IMR-90 (cell line): ENCODE measurements around the gene CSH2. TPM values are rescaled to one million over a fixed set of nuclear protein-coding genes. Genes with fewer than 3 reads are reported as not detected.
A peak's percentile ranks its signal among the peaks of the same experiment; 100 is the strongest.
"Not testable (repeated sequence)": the region's sequence is repeated elsewhere in the genome, so short reads cannot be mapped to it uniquely, and the experiment has no call there.

ENCODE experiments used
- ATAC-seq: fragments of 200-7000 bp; cut with Tn5 transposase; 2 replicates; pipeline ENCODE4 v1.9.1; 2020; ENCODE audit warnings: low read depth, mild to moderate bottlenecking, moderate library complexity
- BruUV-seq: library from RNA; stranded (reverse); fragments of 400-500 nt; replicated peaks from 2 replicates; lab custom pipeline; 2021; lab: Mats Ljungman, UMichigan
- CTCF ChIA-PET: fragments of 300-600 bp; formaldehyde crosslinking; extraction: SDS; loops from one replicate; lab custom pipeline; 2021; ENCODE audit warnings: antibody characterized with exemption; lab: Yijun Ruan, JAX
- POLR2A ChIA-PET: fragments of 300-600 bp; sonication (Branson Sonifier 250); formaldehyde crosslinking; loops from one replicate; lab custom pipeline; 2022; ENCODE audit warnings: antibody characterized with exemption; ENCODE audit not compliant: unreplicated experiment; lab: Charles Lee
- DNase-seq: peaks from one replicate; pipeline ENCODE4 v3.0.0; 2013
- H2AFZ ChIP-seq: replicated peaks from 2 replicates; pipeline ENCODE3; 2013; ENCODE audit warnings: low read length, mild to moderate bottlenecking; ENCODE audit not compliant: poor library complexity
- H2AK5ac ChIP-seq: 2 replicates; pipeline ENCODE4 v1.6.1; 2013; ENCODE audit warnings: low read depth, low read length, inconsistent platforms
- H2AK9ac ChIP-seq: replicated peaks from 2 replicates; pipeline ENCODE3; 2013; ENCODE audit warnings: mild to moderate bottlenecking, low read depth, low read length, moderate library complexity; ENCODE audit not compliant: poor library complexity
- H2BK120ac ChIP-seq: 2 replicates; pipeline ENCODE4 v1.6.1; 2013; ENCODE audit warnings: low read depth, low read length, inconsistent platforms
- H2BK15ac ChIP-seq: 3 replicates; pipeline ENCODE4 v1.6.1; 2013; ENCODE audit warnings: low read depth, low read length, inconsistent platforms
- H2BK20ac ChIP-seq: 2 replicates; pipeline ENCODE4 v1.6.1; 2013; ENCODE audit warnings: low read depth, mild to moderate bottlenecking, inconsistent platforms, low read length, moderate library complexity
- H2BK5ac ChIP-seq: 2 replicates; pipeline ENCODE4 v1.6.1; 2013; ENCODE audit warnings: mild to moderate bottlenecking, low read depth, low read length, inconsistent platforms; ENCODE audit not compliant: poor library complexity, severe bottlenecking
- H3K14ac ChIP-seq: replicated peaks from 2 replicates; pipeline ENCODE4 v1.6.1; 2013; ENCODE audit warnings: low read depth, low read length, inconsistent platforms
- H3K18ac ChIP-seq: 2 replicates; pipeline ENCODE4 v1.6.1; 2013; ENCODE audit warnings: low read depth, low read length, control low read depth
- H3K23ac ChIP-seq: 2 replicates; pipeline ENCODE4 v1.6.1; 2013; ENCODE audit warnings: low read depth, low read length, inconsistent platforms
- H3K27ac ChIP-seq: 2 replicates; pipeline ENCODE4 v1.5.1; 2013; ENCODE audit warnings: mild to moderate bottlenecking, control low read depth, low read length; ENCODE audit not compliant: insufficient read depth
- H3K27me3 ChIP-seq: 2 replicates; pipeline ENCODE4 v1.6.1; 2013; ENCODE audit warnings: low read length; ENCODE audit not compliant: control insufficient read depth, insufficient read depth
- H3K36me3 ChIP-seq: 2 replicates; pipeline ENCODE4 v1.6.1; 2013; ENCODE audit warnings: low read length, mixed read lengths; ENCODE audit not compliant: control insufficient read depth, insufficient read depth
- H3K4ac ChIP-seq: 2 replicates; pipeline ENCODE4 v1.6.1; 2013; ENCODE audit warnings: low read depth, low read length, inconsistent platforms
- H3K4me1 ChIP-seq: 2 replicates; pipeline ENCODE4 v1.6.1; 2013; ENCODE audit warnings: low read length, mixed read lengths; ENCODE audit not compliant: control insufficient read depth, insufficient read depth
- H3K4me2 ChIP-seq: 2 replicates; pipeline ENCODE4 v1.6.1; 2013; ENCODE audit warnings: low read depth, mild to moderate bottlenecking, control low read depth, low read length, moderate library complexity
- H3K4me3 ChIP-seq: 2 replicates; pipeline ENCODE4 v1.5.1; 2013; ENCODE audit warnings: low read depth, mild to moderate bottlenecking, control low read depth, low read length, moderate library complexity; ENCODE audit not compliant: insufficient read depth
- H3K56ac ChIP-seq: 2 replicates; pipeline ENCODE4 v1.6.1; 2013; ENCODE audit warnings: low read length, inconsistent platforms; ENCODE audit not compliant: insufficient read depth; ENCODE audit errors: extremely low read depth
- H3K79me1 ChIP-seq, 2 experiments: 2 replicates each; pipeline ENCODE4 v1.6.1; 2013; ENCODE audit warnings: low read length in 2 of 2, inconsistent platforms in 1 of 2, low read depth in 1 of 2
- H3K9ac ChIP-seq: 2 replicates; pipeline ENCODE4 v1.6.1; 2013; ENCODE audit warnings: low read depth, low read length, control low read depth
- H3K9me1 ChIP-seq: 2 replicates; pipeline ENCODE4 v1.6.1; 2013; ENCODE audit warnings: low read length, inconsistent platforms; ENCODE audit not compliant: insufficient read depth
- H3K9me3 ChIP-seq: 2 replicates; pipeline ENCODE4 v1.6.1; 2013; ENCODE audit warnings: low read length; ENCODE audit not compliant: control insufficient read depth, insufficient read depth
- H4K20me1 ChIP-seq: 2 replicates; pipeline ENCODE4 v1.6.1; 2013; ENCODE audit warnings: low read length, inconsistent platforms; ENCODE audit not compliant: insufficient read depth
- H4K5ac ChIP-seq: 2 replicates; pipeline ENCODE4 v1.6.1; 2013; ENCODE audit warnings: mild to moderate bottlenecking, low read depth, low read length, control low read depth
- H4K8ac ChIP-seq, 2 experiments: 2 replicates each; pipeline ENCODE4 v1.6.1; 2013; ENCODE audit warnings: low read depth in 2 of 2, low read length in 2 of 2, control low read depth in 1 of 2, inconsistent platforms in 1 of 2
- H4K91ac ChIP-seq: 2 replicates; pipeline ENCODE4 v1.6.1; 2013; ENCODE audit warnings: low read depth, low read length, inconsistent platforms; ENCODE audit not compliant: insufficient read depth
- CTCF ChIP-seq: conservative IDR thresholded peaks from 2 replicates; pipeline ENCODE4 v1.5.1; 2012; ENCODE audit warnings: mild to moderate bottlenecking, low read depth, low read length, improper control_type of control experiment
- WGBS, 2 experiments: methylation state at CpG; one replicate each; pipeline versions ENCODE4 v1.1.5 to v1.1.7; 2013; ENCODE audit warnings: missing lambda C conversion rate in 2 of 2; ENCODE audit not compliant: insufficient read length in 1 of 2; ENCODE audit errors: extremely low coverage in 2 of 2; 5-methylcytosine and 5-hydroxymethylcytosine counted together
- dilution Hi-C: fragments of 300-500 bp; cut with HindIII; formaldehyde crosslinking; loops from one replicate; pipeline ENCODE4 v1.14.3; 2018; ENCODE audit warnings: low sequenced_read_pairs; ENCODE audit not compliant: unreplicated experiment
- in situ Hi-C: fragments of 300-500 bp; cut with MboI; formaldehyde crosslinking; loops from 3 replicates; pipeline ENCODE4 v1.14.3; 2019; ENCODE audit warnings: low sequenced_read_pairs, inconsistent platforms, mixed read lengths
- intact Hi-C: fragments of 100-400 bp; cut with micrococcal nuclease; formaldehyde crosslinking; loops from 2 replicates; pipeline ENCODE4 v1.10.0; 2022
- polyA plus RNA-seq, 3 experiments: library from polyadenylated mRNA; depleted of rRNA; stranded (reverse); fragments of >200 nt; gene quantifications; 2 replicates each; pipeline ENCODE4 v1.2.3, GENCODE V29; 2012; ENCODE audit warnings: low replicate concordance in 1 of 3
- total RNA-seq: library from RNA; depleted of rRNA; stranded (reverse); fragments of >200 nt; gene quantifications from 2 replicates; pipeline ENCODE4 v1.2.3, GENCODE V29; 2012

CSH2 gene
- total and polyA plus RNA-seq, 2 of the 4 experiments (the other 2 are of a cell fraction), result not detected

- H4K91ac ChIP-seq, H3K36me3 ChIP-seq, H3K14ac ChIP-seq, BruUV-seq, H2BK20ac ChIP-seq, H4K5ac ChIP-seq, H3K4ac ChIP-seq, H3K4me3 ChIP-seq, H3K9ac ChIP-seq, H4K8ac ChIP-seq, in situ Hi-C loops, H2AK5ac ChIP-seq, H3K79me1 ChIP-seq, H3K27ac ChIP-seq, H3K4me2 ChIP-seq, H3K18ac ChIP-seq, DNase-seq, H3K56ac ChIP-seq, intact Hi-C loops, H2BK120ac ChIP-seq, H3K23ac ChIP-seq, H2AFZ ChIP-seq, H3K9me1 ChIP-seq, H2AK9ac ChIP-seq, H3K27me3 ChIP-seq, H2BK5ac ChIP-seq, H3K9me3 ChIP-seq, H4K20me1 ChIP-seq, H3K4me1 ChIP-seq, dilution Hi-C loops, H2BK15ac ChIP-seq, POLR2A ChIA-PET: not testable (repeated sequence)
- ATAC-seq, result peak; percentile 56
- TF ChIP-seq CTCF, result 0 out of 2 replicates have a peak, but pooled peaks have one; percentile 13
- WGBS, 2 experiments, result no CpG with 5 or more reads among the region's 7 CpGs
- CTCF ChIA-PET, result interaction anchor here (1.5 to 1.8 kb wide), 3 partner anchors 15 to 32 kb away, joined by 3 to 7 read pairs (median 4); partner anchors contain the start of gene GH2
These were observed 6.9 kb downstream of the CSH2 start for GRCh38 chr17:63866625-63867024.
